Activated naive CD4-positive, alpha-beta T cell treated with Interleukin-2 at 50 U/mL for 16 hours (primary cell): ENCODE data around the gene CDK2AP2.

Experiments used
- DNase-seq: peaks from one replicate; pipeline ENCODE4 v3.0.0-alpha.2; 2020

Gene CDK2AP2

DNA sequence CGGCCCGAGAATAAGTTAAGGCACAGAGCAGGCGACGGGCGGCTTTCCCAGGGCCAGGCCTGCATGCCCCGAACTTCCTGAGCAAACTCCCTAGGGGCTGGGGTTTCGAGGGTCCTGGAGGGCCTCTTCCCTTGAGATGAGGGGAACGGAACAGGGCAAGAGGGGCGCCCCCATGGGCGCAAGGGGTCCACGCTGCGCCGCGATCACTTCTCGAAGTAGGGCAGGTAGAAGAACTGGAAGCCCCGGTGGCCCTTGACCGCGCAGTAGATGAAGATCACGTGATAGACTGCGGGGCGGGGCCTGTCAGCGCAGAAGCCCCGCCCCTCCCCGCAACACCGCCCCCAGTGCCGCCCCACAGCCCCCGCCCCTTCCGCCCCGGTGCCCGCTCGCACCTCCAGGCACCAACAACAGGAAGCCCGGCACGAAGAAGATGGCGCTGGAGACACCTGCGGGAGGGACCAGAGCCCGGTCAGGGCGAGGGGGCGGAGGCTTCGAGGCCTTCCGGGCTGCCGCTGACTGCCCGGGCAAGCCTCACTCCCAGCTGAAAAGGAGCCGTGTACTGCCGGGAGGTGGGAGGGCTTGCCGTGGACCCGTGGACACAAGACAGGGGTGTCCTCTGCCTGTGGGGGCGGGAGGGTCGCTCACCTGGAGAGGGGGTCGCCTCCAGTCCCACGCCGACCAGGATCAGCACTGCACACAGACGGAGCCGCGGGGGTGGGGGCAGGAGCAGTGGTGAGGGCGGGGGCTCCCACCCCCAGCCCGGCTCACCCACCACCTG lies 43.4 kb downstream of the CDK2AP2 start:
- DNase-seq = peak; percentile 90

DNA sequence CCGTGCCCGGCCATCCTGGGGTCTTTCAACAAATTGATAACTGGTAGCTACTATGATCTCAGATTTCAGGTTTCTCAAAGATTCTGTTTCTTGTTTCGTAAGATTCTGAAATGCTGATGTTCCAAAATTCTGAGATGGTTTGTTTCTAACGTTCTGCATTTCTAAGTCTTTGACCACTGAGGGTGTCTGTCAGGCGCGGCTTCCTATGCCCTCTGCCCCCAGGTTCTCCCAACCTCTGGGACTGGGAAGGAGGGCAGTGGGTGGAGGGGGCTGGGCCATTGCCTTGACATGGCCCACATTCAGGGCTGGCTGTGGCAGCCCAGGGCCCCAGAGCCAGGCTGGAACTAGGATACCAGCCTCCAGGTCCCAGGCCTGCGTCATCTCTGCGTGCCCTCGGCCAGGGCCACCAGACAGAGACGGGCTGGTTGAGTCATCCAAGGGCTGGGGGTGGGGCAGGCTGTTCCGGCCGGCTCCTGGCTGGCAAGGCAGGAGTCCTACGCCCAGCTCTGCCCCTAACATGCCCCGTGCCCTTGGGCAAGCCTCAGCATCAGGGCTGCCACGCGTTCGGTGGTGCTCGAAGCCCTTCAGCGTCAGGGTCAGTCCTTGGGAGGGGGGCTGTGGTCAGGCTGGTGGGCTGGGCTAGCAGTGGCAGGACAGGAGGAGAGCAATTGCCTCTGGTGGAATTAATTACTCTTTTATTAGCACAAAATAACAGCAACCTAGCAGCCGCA lies 44.1 kb downstream of the CDK2AP2 start:
- DNase-seq = no peak

DNA sequence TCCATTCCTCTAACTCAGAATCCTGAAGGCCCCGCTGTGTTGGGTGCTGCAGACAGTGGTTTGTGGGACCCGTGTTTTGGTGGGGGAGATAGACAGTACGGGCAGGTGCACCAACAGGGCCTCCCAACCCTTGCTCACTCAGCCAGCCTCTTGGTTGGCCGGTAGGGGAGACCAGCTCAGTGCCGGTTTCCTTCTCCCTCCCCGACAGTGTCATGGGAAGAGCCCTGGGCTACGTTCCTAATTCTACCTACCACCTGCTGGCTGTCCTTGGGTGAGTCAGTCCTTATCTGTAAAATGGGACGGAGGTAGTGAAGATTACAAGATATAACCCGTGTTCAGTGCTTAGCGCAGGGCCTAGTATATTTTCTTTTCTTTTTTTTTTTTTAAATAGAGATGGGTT lies 44.8 kb downstream of the CDK2AP2 start:
- no peak for DNase-seq

DNA sequence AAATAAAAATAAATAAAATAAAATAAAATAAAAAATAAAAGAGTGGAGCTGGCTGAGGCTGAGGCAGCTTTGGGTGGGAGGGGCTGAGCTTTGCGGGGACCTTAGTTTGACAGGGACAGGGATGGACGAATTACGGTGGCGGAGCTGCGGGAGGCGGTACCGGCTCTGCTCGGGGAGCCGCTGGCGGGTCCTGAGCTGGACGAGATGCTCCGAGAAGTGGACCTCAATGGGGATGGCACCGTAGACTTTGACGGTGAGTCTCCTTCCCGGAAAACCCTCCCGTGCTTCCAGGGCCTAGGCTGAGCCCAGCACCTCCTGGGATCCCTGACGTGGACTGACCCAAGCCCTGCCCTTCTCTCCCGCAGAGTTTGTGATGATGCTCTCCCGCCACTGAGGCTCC lies 49.7 kb downstream of the CDK2AP2 start:
- no peak for DNase-seq

DNA sequence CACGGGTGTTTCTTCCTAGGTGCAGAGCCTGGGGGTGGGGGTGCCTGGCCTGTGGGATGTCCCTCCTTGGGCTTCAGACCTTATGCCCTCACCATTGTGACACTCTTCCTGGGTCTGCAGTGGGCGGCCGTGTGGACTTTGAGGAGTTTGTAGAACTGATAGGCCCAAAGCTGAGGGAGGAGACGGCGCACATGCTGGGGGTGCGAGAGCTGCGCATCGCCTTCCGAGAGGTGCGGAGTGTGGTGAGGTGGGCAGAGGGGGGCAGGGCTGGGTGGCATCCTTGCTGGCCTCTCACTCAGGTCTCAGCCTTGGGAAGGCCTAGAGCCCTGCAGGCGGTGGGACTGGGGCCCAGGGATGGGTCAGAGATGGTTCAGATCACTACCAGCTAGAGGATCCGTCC lies 50.5 kb downstream of the CDK2AP2 start:
- no peak for DNase-seq
